ENCODE data around the gene RBP3. TPM values are rescaled to one million over a fixed set of nuclear protein-coding genes. Genes with fewer than 3 reads are reported as not detected.

The RBP3 gene
- total RNA-seq, 1 donor from 2014 or later, result not detected

GRCh38 chr10:47356708-47357107 is 8.5 kb downstream of the RBP3 start:
- intact Hi-C loops (cut with micrococcal nuclease), result no loop called here

GRCh38 chr10:47357131-47357582 is 9.0 kb downstream of the RBP3 start:
- intact Hi-C loops (cut with micrococcal nuclease), result no loop called here

- intact Hi-C loops (cut with micrococcal nuclease), result no loop called here
Observed at GRCh38 chr10:47357911-47358310, 9.7 kb downstream of the RBP3 start.

- intact Hi-C loops (cut with micrococcal nuclease), result no loop called here
Observed at GRCh38 chr10:47358457-47358856, 10.3 kb downstream of the RBP3 start.

- intact Hi-C loops (cut with micrococcal nuclease), result no loop called here
Observed at GRCh38 chr10:47359101-47359500, 10.9 kb downstream of the RBP3 start.

GRCh38 chr10:47359626-47360418 is 11.7 kb downstream of the RBP3 start:
- intact Hi-C loops (cut with micrococcal nuclease), result no loop called here

GRCh38 chr10:47360419-47361040 is 12.4 kb downstream of the RBP3 start:
- intact Hi-C loops (cut with micrococcal nuclease), result no loop called here

- intact Hi-C loops (cut with micrococcal nuclease), result no loop called here
Observed at GRCh38 chr10:47361293-47361692, 13.1 kb downstream of the RBP3 start.

GRCh38 chr10:47362199-47362598 is 14.0 kb downstream of the RBP3 start:
- intact Hi-C loops (cut with micrococcal nuclease), result no loop called here

GRCh38 chr10:47363781-47364180 is 15.6 kb downstream of the RBP3 start:
- intact Hi-C loops (cut with micrococcal nuclease), result no loop called here

- intact Hi-C loops (cut with micrococcal nuclease), result no loop called here
Observed at GRCh38 chr10:47364366-47364765, 16.2 kb downstream of the RBP3 start.

GRCh38 chr10:47364911-47365310 is 16.7 kb downstream of the RBP3 start:
- intact Hi-C loops (cut with micrococcal nuclease), result no loop called here

- intact Hi-C loops (cut with micrococcal nuclease), result no loop called here
Observed at GRCh38 chr10:47365431-47366180, 17.4 kb downstream of the RBP3 start.

GRCh38 chr10:47366181-47366631 is 18.0 kb downstream of the RBP3 start:
- intact Hi-C loops (cut with micrococcal nuclease), result no loop called here

GRCh38 chr10:47366731-47367460 is 18.7 kb downstream of the RBP3 start:
- intact Hi-C loops (cut with micrococcal nuclease), result no loop called here

GRCh38 chr10:47367646-47368045 is 19.5 kb downstream of the RBP3 start:
- intact Hi-C loops (cut with micrococcal nuclease), result no loop called here

- intact Hi-C loops (cut with micrococcal nuclease), result no loop called here
Observed at GRCh38 chr10:47368431-47369180, 20.4 kb downstream of the RBP3 start.

GRCh38 chr10:47369251-47369894 is 21.2 kb downstream of the RBP3 start:
- intact Hi-C loops (cut with micrococcal nuclease), result no loop called here

- intact Hi-C loops (cut with micrococcal nuclease), result no loop called here
Observed at GRCh38 chr10:47370015-47370767, 22.0 kb downstream of the RBP3 start.
